Lower lobe of right lung (tissue), 2 donors: ENCODE data around the gene LPP. TPM values are rescaled to one million over a fixed set of nuclear protein-coding genes. Genes with fewer than 3 reads are reported as not detected.

Source experiments
- ATAC-seq, 2 donors: fragments of 200-7000 bp; cut with Tn5 transposase; one replicate each; pipeline ENCODE4 v1.9.1; 2020 to 2022; ENCODE audit warnings: mild to moderate bottlenecking in 2 of 2, moderate library complexity in 2 of 2
- DNase-seq: peaks from one replicate; pipeline ENCODE4 v3.0.0-alpha.2; 2020
- H3K27ac ChIP-seq: fragments of 200-600 bp; one replicate; pipeline ENCODE4 v1.8.0; 2022
- H3K27me3 ChIP-seq: fragments of 200-600 bp; one replicate; pipeline ENCODE4 v1.8.0; 2022; ENCODE audit warnings: low read depth
- H3K36me3 ChIP-seq: fragments of 200-600 bp; one replicate; pipeline ENCODE4 v1.8.0; 2022; ENCODE audit warnings: mild to moderate bottlenecking
- H3K4me1 ChIP-seq: fragments of 200-600 bp; one replicate; pipeline ENCODE4 v1.8.0; 2022
- H3K4me3 ChIP-seq: fragments of 200-600 bp; one replicate; pipeline ENCODE4 v1.8.0; 2022; ENCODE audit warnings: mild to moderate bottlenecking
- H3K9me3 ChIP-seq: fragments of 200-600 bp; one replicate; pipeline ENCODE4 v1.8.0; 2022
- intact Hi-C: fragments of 100-400 bp; cut with DNase I; formaldehyde crosslinking; loops from one replicate; pipeline ENCODE4 v1.11.0; 2022
- total RNA-seq: library from RNA; stranded (reverse); fragmentation: NEBNext Ultra II Directional; extraction: Animal tissue kit (Norgen Biotek cat#: 25700); gene quantifications from one replicate; pipeline ENCODE4 v1.2.1, GENCODE V29; 2021
- TF ChIP-seq, protein P1 (sequence below): fragments of 200-600 bp; IDR thresholded peaks from one replicate; pipeline ENCODE4 v1.8.0; 2022; ENCODE audit warnings: antibody characterized with exemption, mild to moderate bottlenecking
- donor health status: DM: no; HTN: yes; CAD: no; lungs with severe emphysema.

LPP gene
- total RNA-seq, 1 donor from 2014 or later: 180 TPM

DNA sequence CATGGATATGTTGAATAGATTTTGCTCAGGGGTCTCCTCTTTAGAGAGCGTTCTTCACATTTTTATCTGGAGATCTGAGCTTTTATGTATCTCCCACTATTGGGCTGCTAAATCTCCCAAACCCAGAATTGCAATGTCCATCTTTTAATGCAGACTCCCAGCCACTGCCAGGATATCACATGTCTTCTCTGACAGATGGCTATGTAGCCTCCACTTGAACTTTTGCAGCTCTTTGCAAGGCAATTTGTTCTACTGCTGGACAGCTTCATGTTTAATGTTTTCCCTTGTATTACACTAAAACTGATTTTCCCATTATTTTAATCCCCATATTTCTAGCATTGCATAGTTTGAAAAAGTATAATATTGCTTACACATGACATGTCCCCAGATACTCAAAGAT lies 177.2 kb downstream of the LPP start:
- Histone ChIP-seq H3K27me3 (no peaks in the 10 kb centered on the region), H3K36me3 (no peaks in the 10 kb centered on the region), H3K4me3 (no peak overlapping the region), H3K9me3 (no peaks in the 10 kb centered on the region), H3K4me1 (peaks cover 6% of the 10 kb centered on the region), H3K27ac (no peak overlapping the region)
- intact Hi-C loops: no loop called here
- DNase-seq (no peak), ATAC-seq (no peak)
- TF ChIP-seq, protein P1, sequence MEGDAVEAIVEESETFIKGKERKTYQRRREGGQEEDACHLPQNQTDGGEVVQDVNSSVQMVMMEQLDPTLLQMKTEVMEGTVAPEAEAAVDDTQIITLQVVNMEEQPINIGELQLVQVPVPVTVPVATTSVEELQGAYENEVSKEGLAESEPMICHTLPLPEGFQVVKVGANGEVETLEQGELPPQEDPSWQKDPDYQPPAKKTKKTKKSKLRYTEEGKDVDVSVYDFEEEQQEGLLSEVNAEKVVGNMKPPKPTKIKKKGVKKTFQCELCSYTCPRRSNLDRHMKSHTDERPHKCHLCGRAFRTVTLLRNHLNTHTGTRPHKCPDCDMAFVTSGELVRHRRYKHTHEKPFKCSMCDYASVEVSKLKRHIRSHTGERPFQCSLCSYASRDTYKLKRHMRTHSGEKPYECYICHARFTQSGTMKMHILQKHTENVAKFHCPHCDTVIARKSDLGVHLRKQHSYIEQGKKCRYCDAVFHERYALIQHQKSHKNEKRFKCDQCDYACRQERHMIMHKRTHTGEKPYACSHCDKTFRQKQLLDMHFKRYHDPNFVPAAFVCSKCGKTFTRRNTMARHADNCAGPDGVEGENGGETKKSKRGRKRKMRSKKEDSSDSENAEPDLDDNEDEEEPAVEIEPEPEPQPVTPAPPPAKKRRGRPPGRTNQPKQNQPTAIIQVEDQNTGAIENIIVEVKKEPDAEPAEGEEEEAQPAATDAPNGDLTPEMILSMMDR: no peak

DNA sequence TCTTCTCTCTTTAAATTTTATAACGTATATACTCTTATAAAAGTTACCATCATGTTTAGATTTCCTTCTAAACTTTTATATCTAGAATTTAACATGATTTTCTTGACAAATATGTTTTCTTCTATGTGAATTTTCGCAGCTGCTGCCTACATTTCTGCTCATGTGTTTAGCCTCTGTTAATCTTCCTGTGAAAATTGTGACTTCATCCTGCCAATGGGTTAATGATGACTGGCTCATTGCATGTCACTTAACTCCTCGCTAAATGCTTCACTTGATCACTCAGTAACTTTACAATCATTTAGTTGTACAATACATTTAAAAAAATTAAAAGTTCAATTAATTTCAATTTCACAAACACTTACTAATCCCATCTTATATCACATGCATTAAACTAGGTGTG lies 178.1 kb downstream of the LPP start:
- Histone ChIP-seq H3K4me1 (no peaks in the 10 kb centered on the region), H3K4me3 (no peak overlapping the region), H3K27me3 (no peaks in the 10 kb centered on the region), H3K9me3 (no peaks in the 10 kb centered on the region), H3K36me3 (no peaks in the 10 kb centered on the region), H3K27ac (no peak overlapping the region)
- intact Hi-C loops: no loop called here
- DNase-seq: no peak
- ATAC-seq: no peak
- TF ChIP-seq, protein P1: no peak

DNA sequence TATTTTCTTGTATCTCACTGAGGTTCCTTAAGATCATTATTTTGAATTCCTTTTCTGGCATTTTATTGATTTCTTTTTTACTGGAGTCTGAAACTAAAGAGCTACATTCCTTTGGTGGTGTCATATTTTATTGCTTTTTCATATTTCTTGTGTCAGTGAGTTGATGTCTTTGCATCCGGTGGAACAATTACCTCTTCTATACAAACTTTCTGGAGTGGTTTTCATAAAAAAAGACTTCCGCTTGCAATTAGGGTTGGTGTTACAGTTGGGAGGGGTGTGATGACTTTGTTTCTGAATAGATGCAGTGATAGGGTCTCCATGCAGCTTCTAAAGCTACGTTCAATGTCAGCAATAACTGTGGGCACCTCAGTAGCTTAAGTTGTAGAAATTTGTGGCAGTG lies 181.7 kb downstream of the LPP start:
- Histone ChIP-seq H3K27me3 (no peaks in the 10 kb centered on the region), H3K4me1 (peaks cover 16% of the 10 kb centered on the region), H3K9me3 (no peaks in the 10 kb centered on the region), H3K4me3 (no peak overlapping the region), H3K27ac (no peak overlapping the region), H3K36me3 (no peaks in the 10 kb centered on the region)
- DNase-seq (no peak), ATAC-seq (no peak)
- intact Hi-C loops: no loop called here
- TF ChIP-seq, protein P1: no peak

DNA sequence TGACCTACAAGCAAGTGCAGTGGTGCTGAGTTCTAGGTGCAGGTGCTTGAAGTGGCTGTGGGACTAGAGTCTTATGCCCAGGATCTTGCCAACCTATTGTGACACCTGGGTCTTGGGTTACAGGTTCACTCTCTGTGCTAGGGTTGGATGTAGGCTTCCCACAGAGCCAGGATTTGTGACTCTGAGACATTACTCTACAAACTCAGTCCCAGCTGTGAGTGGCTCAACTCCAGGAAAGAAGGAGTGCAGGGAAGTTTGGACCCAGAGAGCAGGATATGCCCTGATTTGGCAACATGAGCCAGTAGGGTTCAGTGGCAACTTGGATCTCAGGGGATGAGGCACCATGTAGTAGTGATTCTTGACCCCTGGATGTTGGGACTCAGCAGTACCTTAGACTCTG lies 182.2 kb downstream of the LPP start:
- ATAC-seq: no peak
- intact Hi-C loops: no loop called here
- Histone ChIP-seq H3K27me3 (no peaks in the 10 kb centered on the region), H3K36me3 (no peaks in the 10 kb centered on the region), H3K9me3 (no peaks in the 10 kb centered on the region), H3K4me3 (no peak overlapping the region), H3K27ac (no peak overlapping the region), H3K4me1 (peaks cover 20% of the 10 kb centered on the region)
- TF ChIP-seq, protein P1: no peak
- DNase-seq: no peak

- no peak for DNase-seq
- Histone ChIP-seq H3K4me3 (no peak overlapping the region), H3K27me3 (no peaks in the 10 kb centered on the region), H3K27ac (no peak overlapping the region), H3K9me3 (no peaks in the 10 kb centered on the region), H3K4me1 (peaks cover 24% of the 10 kb centered on the region), H3K36me3 (no peaks in the 10 kb centered on the region)
- no peak for ATAC-seq
- TF ChIP-seq, protein P1: no peak
- intact Hi-C loops: no loop called here
These were observed 183.3 kb downstream of the LPP start for GRCh38 chr3:188337232-188337631.

DNA sequence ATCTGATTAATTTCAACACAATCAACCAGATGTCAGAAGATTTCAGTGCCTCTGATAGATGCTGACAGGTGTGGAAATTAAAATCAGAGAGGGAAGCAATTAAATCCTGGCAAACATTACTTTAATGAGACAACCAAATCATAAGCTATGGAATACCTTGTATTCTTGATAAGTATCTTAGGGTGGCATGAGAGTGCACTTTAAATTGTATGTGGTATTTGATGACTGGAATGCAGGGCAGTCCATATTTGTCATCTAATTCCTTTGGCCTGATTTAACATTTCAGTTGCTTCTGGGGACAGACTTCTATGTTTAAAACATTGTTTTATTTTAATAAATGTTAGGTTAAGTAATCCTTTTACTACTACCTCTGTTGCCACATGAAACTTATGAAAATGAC lies 184.1 kb downstream of the LPP start:
- intact Hi-C loops: no loop called here
- Histone ChIP-seq H3K27me3 (no peaks in the 10 kb centered on the region), H3K9me3 (no peaks in the 10 kb centered on the region), H3K4me3 (no peak overlapping the region), H3K36me3 (no peaks in the 10 kb centered on the region), H3K4me1 (peaks cover 24% of the 10 kb centered on the region), H3K27ac (no peak overlapping the region)
- ATAC-seq (peak in 1 of 2 donors; percentile 70), DNase-seq (no peak)
- TF ChIP-seq, protein P1: no peak
